Measurements from ENCODE around the gene SYTL1. TPM values are rescaled to one million over a fixed set of nuclear protein-coding genes. Genes with fewer than 3 reads are reported as not detected.

SYTL1 gene
- total and polyA plus RNA-seq, 7 donors: 0.13 to 1.3 (median 0.41) TPM

GRCh38 chr1:27368869-27369582 is 27.2 kb downstream of the SYTL1 start:
- DNase-seq: no peak
- WGBS, 3 donors: 78 to 85% (median 79%) methylated on average over 13 of the region's 13 CpGs

GRCh38 chr1:27372022-27372807 is 30.4 kb downstream of the SYTL1 start:
- intact Hi-C loops (cut with DNase I): no loop called here
- peaks cover 7% of the 10 kb centered on the region for H3K4me1 ChIP-seq
- no peak for TF ChIP-seq CTCF (IDR thresholded peaks at IDR 0.05)

More at GRCh38 chr1:27368869-27369582, 27.2 kb downstream of the SYTL1 start:
- no peaks in the 10 kb centered on the region for H3K27me3 ChIP-seq (ENCODE audit: insufficient read depth in 3 of 3, low read length in 2 of 3)
- H3K9me3 ChIP-seq: no peaks in the 10 kb centered on the region
- no peak overlapping the region for H3K4me3 ChIP-seq
- intact Hi-C loops (cut with DNase I): no loop called here
- H3K4me1 ChIP-seq: peaks cover 17% of the 10 kb centered on the region
- no peak for TF ChIP-seq CTCF (IDR thresholded peaks at IDR 0.05)
- H3K36me3 ChIP-seq (ENCODE audit: insufficient read depth in 1 of 2, low read depth in 1 of 2): peaks cover 0 to 4% of the 10 kb centered on the region in 2 donors
- ATAC-seq: no peak
- no peak overlapping the region for H3K27ac ChIP-seq

GRCh38 chr1:27372808-27373690 is 31.2 kb downstream of the SYTL1 start:
- Histone ChIP-seq H3K27ac (no peak overlapping the region), H3K27me3 (ENCODE audit: insufficient read depth in 3 of 3, low read length in 2 of 3) (no peaks in the 10 kb centered on the region), H3K4me3 (no peak overlapping the region), H3K4me1 (no peaks in the 10 kb centered on the region), H3K9me3 (no peaks in the 10 kb centered on the region), H3K36me3 (ENCODE audit: insufficient read depth in 1 of 2, low read depth in 1 of 2) (no peaks in the 10 kb centered on the region)
- TF ChIP-seq CTCF (IDR thresholded peaks at IDR 0.05): no peak
- DNase-seq (no peak), ATAC-seq (no peak)
- intact Hi-C loops (cut with DNase I): no loop called here
- WGBS, 3 donors: 87 to 92% (median 92%) methylated on average over 11 of the region's 11 CpGs

More at GRCh38 chr1:27372022-27372807, 30.4 kb downstream of the SYTL1 start:
- ATAC-seq (no peak), DNase-seq (no peak)
- WGBS, 3 donors: 87 to 91% (median 87%) methylated on average over 19 of the region's 19 CpGs
- H3K27ac ChIP-seq: no peak overlapping the region
- no peaks in the 10 kb centered on the region for H3K9me3 ChIP-seq
- no peaks in the 10 kb centered on the region for H3K27me3 ChIP-seq (ENCODE audit: insufficient read depth in 3 of 3, low read length in 2 of 3)
- H3K4me3 ChIP-seq: no peak overlapping the region
- H3K36me3 ChIP-seq (ENCODE audit: insufficient read depth in 1 of 2, low read depth in 1 of 2): no peaks in the 10 kb centered on the region

GRCh38 chr1:27374362-27375086 is 32.7 kb downstream of the SYTL1 start, which contains the start of gene FCN3:
Gene FCN3, minus strand, starts transcription at chr1:27374824. Its CDS starts 6 bp downstream, at chr1:27374818.
- Histone ChIP-seq H3K4me1 (no peaks in the 10 kb centered on the region), H3K9me3 (no peaks in the 10 kb centered on the region), H3K27ac (no peak within 1 kb of the TSS), H3K36me3 (ENCODE audit: insufficient read depth in 1 of 2, low read depth in 1 of 2) (no peaks in the 10 kb centered on the region), H3K27me3 (ENCODE audit: insufficient read depth in 3 of 3, low read length in 2 of 3) (no peaks in the 10 kb centered on the region), H3K4me3 (no peak within 1 kb of the TSS)
- no peak for TF ChIP-seq CTCF (IDR thresholded peaks at IDR 0.05)
- intact Hi-C loops (cut with DNase I): no loop called here
- DNase-seq: no peak
- ATAC-seq: no peak
- 62 to 78% (median 75%) methylated on average over 4 of the region's 4 CpGs for whole genome bisulfite sequencing, 3 donors

All from psoas muscle (tissue), 8 donors.